GM12865 (cell line): ENCODE data around the gene LAP3.
A peak's percentile ranks its signal among the peaks of the same experiment; 100 is the strongest.
"Not testable (repeated sequence)": the region's sequence is repeated elsewhere in the genome, so short reads cannot be mapped to it uniquely, and the experiment has no call there.

Source experiments
- DNase-seq: peaks from one replicate; pipeline ENCODE4 v3.0.0; 2010; ENCODE audit warnings: low read depth
- H3K4me3 ChIP-seq: 2 replicates; pipeline ENCODE4 v1.5.1; 2011; ENCODE audit warnings: mild to moderate bottlenecking, low read depth, low read length, control low read depth
- TF ChIP-seq, protein P1 (sequence below): IDR thresholded peaks from 2 replicates; pipeline ENCODE4 v1.5.1; 2011; ENCODE audit warnings: low read length, control low read depth, low read depth, inconsistent platforms; ENCODE audit not compliant: insufficient read depth; ENCODE audit errors: missing control alignments

LAP3 gene

GRCh38 chr4:17562157-17562556 lies 14.8 kb upstream of the LAP3 start:
- peak; percentile 26 for DNase-seq
- H3K4me3 ChIP-seq = no peak overlapping the region
- TF ChIP-seq, protein P1, sequence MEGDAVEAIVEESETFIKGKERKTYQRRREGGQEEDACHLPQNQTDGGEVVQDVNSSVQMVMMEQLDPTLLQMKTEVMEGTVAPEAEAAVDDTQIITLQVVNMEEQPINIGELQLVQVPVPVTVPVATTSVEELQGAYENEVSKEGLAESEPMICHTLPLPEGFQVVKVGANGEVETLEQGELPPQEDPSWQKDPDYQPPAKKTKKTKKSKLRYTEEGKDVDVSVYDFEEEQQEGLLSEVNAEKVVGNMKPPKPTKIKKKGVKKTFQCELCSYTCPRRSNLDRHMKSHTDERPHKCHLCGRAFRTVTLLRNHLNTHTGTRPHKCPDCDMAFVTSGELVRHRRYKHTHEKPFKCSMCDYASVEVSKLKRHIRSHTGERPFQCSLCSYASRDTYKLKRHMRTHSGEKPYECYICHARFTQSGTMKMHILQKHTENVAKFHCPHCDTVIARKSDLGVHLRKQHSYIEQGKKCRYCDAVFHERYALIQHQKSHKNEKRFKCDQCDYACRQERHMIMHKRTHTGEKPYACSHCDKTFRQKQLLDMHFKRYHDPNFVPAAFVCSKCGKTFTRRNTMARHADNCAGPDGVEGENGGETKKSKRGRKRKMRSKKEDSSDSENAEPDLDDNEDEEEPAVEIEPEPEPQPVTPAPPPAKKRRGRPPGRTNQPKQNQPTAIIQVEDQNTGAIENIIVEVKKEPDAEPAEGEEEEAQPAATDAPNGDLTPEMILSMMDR = peak; percentile 20

GRCh38 chr4:17565846-17566245 lies 11.2 kb upstream of the LAP3 start:
- H3K4me3 ChIP-seq = no peak overlapping the region
- no peak for DNase-seq
- TF ChIP-seq, protein P1 = no peak

DNA sequence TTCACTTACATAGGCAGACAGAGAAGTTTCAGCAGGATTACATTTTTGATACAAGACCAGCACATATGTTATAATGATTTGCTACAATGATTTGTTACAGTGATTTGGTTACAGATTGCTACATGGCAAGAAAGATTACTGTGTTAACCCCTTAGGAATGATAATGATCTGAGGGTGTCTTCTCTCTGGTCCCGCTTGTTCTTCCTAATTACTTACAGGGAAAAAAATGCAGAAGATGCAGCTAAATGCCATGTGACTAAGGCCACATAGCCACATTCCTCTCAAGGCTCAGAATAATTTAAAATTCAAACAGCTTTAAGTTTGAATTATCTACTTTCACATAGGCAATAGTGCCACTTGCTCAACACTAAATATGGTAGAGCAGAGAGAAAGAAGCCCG lies 9.7 kb upstream of the LAP3 start:
- DNase-seq = no peak
- H3K4me3 ChIP-seq = no peak overlapping the region
- TF ChIP-seq, protein P1 = no peak

GRCh38 chr4:17574206-17574605 lies 2.8 kb upstream of the LAP3 start:
- TF ChIP-seq, protein P1 = no peak
- H3K4me3 ChIP-seq = no peak overlapping the region
- DNase-seq = no peak

DNA sequence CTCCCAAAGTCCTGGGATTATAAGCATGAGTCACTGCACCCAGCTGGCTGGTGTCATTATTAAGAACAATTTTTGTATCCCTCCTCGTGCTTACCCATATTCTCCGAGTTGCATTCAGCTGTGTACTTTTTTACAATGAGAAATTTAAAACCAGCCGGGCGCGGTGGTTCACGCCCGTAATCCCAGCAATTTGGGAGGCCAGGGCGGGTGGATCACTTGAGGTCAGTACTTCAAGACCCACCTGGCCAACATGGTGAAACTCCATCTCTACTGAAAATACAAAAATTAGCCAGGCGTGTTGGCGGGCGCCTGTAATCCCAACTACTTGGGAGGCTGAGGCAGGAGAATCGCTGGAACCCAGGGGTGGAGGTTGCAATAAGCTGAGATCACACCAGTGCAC lies 1.8 kb upstream of the LAP3 start:
- DNase-seq, H3K4me3 ChIP-seq: not testable (repeated sequence)

- H3K4me3 ChIP-seq = peak overlapping the region; percentile 72
- TF ChIP-seq, protein P1 = no peak
- DNase-seq = peak; percentile 40
Measured at GRCh38 chr4:17577665-17578481, 875 bp downstream of the LAP3 start.

DNA sequence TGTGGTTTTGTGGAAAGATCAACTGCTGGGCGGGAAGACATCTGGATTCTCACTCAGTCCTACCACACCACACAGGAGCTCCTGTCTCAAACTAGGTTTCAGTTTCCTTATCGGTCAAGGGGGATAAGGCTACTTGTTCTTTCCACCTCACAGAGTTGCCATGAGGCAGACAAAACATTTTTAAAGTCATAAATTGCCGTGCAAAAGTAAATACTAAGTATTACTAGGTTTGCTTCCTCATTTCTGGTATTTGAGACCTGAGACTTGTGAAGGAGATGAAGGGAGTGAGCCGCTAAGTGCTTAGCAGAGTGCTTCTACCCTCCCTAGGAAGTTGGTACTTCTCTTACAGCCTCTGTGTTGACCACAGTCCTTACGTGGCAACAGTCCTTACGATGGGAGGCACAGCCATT lies 1.5 kb downstream of the LAP3 start:
- peak; percentile 59 for DNase-seq

More for the DNA sequence above, 1.5 kb downstream of the LAP3 start:
- TF ChIP-seq, protein P1 = no peak
- peak overlapping the region; percentile 72 for H3K4me3 ChIP-seq
